HepG2 (cell line): Measurements from ENCODE around the gene AP2A2. TPM values are rescaled to one million over a fixed set of nuclear protein-coding genes. Genes with fewer than 3 reads are reported as not detected.

ENCODE experiments used
- ATAC-seq: fragments of 200-7000 bp; cut with Tn5 transposase; 3 replicates; pipeline ENCODE4 v1.9.1; 2020; ENCODE audit warnings: mild to moderate bottlenecking, moderate library complexity
- BruUV-seq: library from RNA; stranded (reverse); fragments of 400-500 nt; replicated peaks from 2 replicates; lab custom pipeline; 2021; lab: Mats Ljungman, UMichigan
- CTCF ChIA-PET: fragments of 300-600 bp; formaldehyde crosslinking; extraction: SDS; loops from one replicate; lab custom pipeline; 2021; ENCODE audit warnings: low total read pairs, inconsistent platforms, low intra/inter-chr PET ratio; lab: Yijun Ruan, JAX
- POLR2A ChIA-PET: fragments of 350-600 bp; sonication (Branson Sonifier 250); formaldehyde crosslinking; loops from one replicate; lab custom pipeline; 2020; ENCODE audit warnings: antibody characterized with exemption, inconsistent platforms; lab: Yijun Ruan, JAX
- DNase-seq: peaks from one replicate; pipeline ENCODE4 v3.0.0-alpha.2; 2015; ENCODE audit warnings: low spot score
- FAIRE-seq: peaks from 3 replicates; lab custom pipeline; 2011; peaks lifted over from hg19 to GRCh38; lab: Jason Lieb, UNC
- H2AFZ ChIP-seq: one replicate; pipeline ENCODE4 v1.6.1; 2011; ENCODE audit warnings: low read length, inconsistent platforms
- H3K27ac ChIP-seq: fragments of 300-600 bp; 3 replicates; pipeline ENCODE4 v1.8.0; 2011; ENCODE audit warnings: mixed run types, mild to moderate bottlenecking, mixed read lengths, low read length, inconsistent platforms; ENCODE audit not compliant: insufficient read depth; ENCODE audit errors: extremely low read length
- H3K27me3 ChIP-seq, 2 experiments: fragments of 200-600 bp in 1 of 2; 2 replicates in 1 of 2; 3 replicates in 1 of 2; pipeline versions ENCODE4 v1.6.0 to v1.8.0; 2011; ENCODE audit warnings: low read length in 2 of 2, mild to moderate bottlenecking in 2 of 2, moderate library complexity in 2 of 2, inconsistent platforms in 1 of 2; ENCODE audit not compliant: insufficient read depth in 2 of 2, control insufficient read depth in 1 of 2
- H3K36me3 ChIP-seq, 2 experiments: fragments of 200-600 bp in 1 of 2; replicated peaks in 1 of 2; 2 replicates in 1 of 2; 3 replicates in 1 of 2; pipeline versions ENCODE4 v1.5.1 to v1.8.0; 2011; ENCODE audit warnings: low read length in 2 of 2, inconsistent platforms in 1 of 2; ENCODE audit not compliant: insufficient read depth in 2 of 2, control insufficient read depth in 1 of 2
- H3K4me1 ChIP-seq: 2 replicates; pipeline ENCODE4 v1.5.1; 2012; ENCODE audit warnings: low read length, inconsistent platforms; ENCODE audit not compliant: insufficient read depth
- H3K4me2 ChIP-seq: 2 replicates; pipeline ENCODE4 v1.6.0; 2011; ENCODE audit warnings: low read depth, low read length, inconsistent platforms
- H3K4me3 ChIP-seq, 3 experiments: fragments of 200-600 bp in 1 of 3; sonication (generic), shearing (Covaris generic) in 1 of 3; replicated peaks in 1 of 3; 2 replicates each; pipeline ENCODE4 v1.5.1; 2011 to 2016; ENCODE audit warnings: low read length in 3 of 3, inconsistent platforms in 2 of 3, low read depth in 2 of 3, mild to moderate bottlenecking in 2 of 3, control low read depth in 1 of 3, mixed read lengths in 1 of 3; ENCODE audit not compliant: insufficient read depth in 1 of 3
- H3K79me2 ChIP-seq: one replicate; pipeline ENCODE4 v1.6.1; 2011; ENCODE audit warnings: low read length, inconsistent platforms; ENCODE audit not compliant: insufficient read depth
- H3K9ac ChIP-seq: 2 replicates; pipeline ENCODE4 v1.6.0; 2011; ENCODE audit warnings: mild to moderate bottlenecking, low read depth, low read length, inconsistent platforms; ENCODE audit not compliant: insufficient read depth
- H3K9me3 ChIP-seq: 2 replicates; pipeline ENCODE4 v1.5.1; 2012; ENCODE audit warnings: mild to moderate bottlenecking, low read length
- H4K20me1 ChIP-seq: 2 replicates; pipeline ENCODE4 v1.6.0; 2011; ENCODE audit warnings: inconsistent platforms, mild to moderate bottlenecking, low read length, moderate library complexity; ENCODE audit not compliant: insufficient read depth
- AGO2 ChIP-seq: fragments of 200-400 bp; formaldehyde crosslinking; optimal IDR thresholded peaks from 2 replicates; pipeline ENCODE3; 2017; ENCODE audit warnings: mild to moderate bottlenecking, low read depth, low read length, moderate library complexity
- POLR2A ChIP-seq, 2 experiments: IDR thresholded peaks; 2 replicates each; pipeline ENCODE4 v1.6.1; 2011; ENCODE audit warnings: low read depth in 2 of 2, low read length in 2 of 2, mild to moderate bottlenecking in 1 of 2, moderate library complexity in 1 of 2; ENCODE audit not compliant: insufficient read depth in 1 of 2
- SIX4 ChIP-seq: sonication (generic); formaldehyde crosslinking; IDR thresholded peaks from 2 replicates; pipeline ENCODE4 v1.4.0; 2020; ENCODE audit warnings: missing genetic modification reagents
- ZBTB20 ChIP-seq: sonication (generic); formaldehyde crosslinking; IDR thresholded peaks from 2 replicates; pipeline ENCODE4 v1.8.1; 2023; ENCODE audit warnings: missing genetic modification reagents, low read depth, mild to moderate bottlenecking, borderline replicate concordance
- WGBS: methylation state at CpG from one replicate; pipeline ENCODE4 v1.1.6; 2017; ENCODE audit warnings: low lambda C conversion rate; 5-methylcytosine and 5-hydroxymethylcytosine counted together
- in situ Hi-C: cut with HindIII; loops from 2 replicates; pipeline ENCODE4 v1.10.0; 2017; ENCODE audit warnings: low pct_unique_long_range_greater_than_20kb; ENCODE audit not compliant: extremely low pct_ligation_motif_present
- intact Hi-C: fragments of 100-400 bp; cut with micrococcal nuclease; formaldehyde crosslinking; loops from one replicate; pipeline ENCODE4 v1.10.0; 2022; ENCODE audit not compliant: unreplicated experiment
- polyA plus RNA-seq, 8 experiments: library from polyadenylated mRNA; depleted of rRNA in 3 of 8; stranded (reverse) in 7 of 8; unstranded in 1 of 8; fragments of >200 nt; fragmentation: Illumina TruSeq in 4 of 8; extraction: Trizol in 4 of 8; gene quantifications; 2 replicates each; pipeline versions ENCODE4 v1.2.1 to v1.2.3, GENCODE V29; 2011 to 2016; ENCODE audit warnings: low read depth in 4 of 8, missing spikeins in 1 of 8, mixed read lengths in 1 of 8; ENCODE audit not compliant: insufficient read depth in 1 of 8
- total RNA-seq, 5 experiments: library from RNA; depleted of rRNA; stranded (reverse); fragments of >200 nt; fragmentation: Illumina TruSeq; extraction: Trizol; gene quantifications; 2 replicates each; pipeline ENCODE4 v1.2.3, GENCODE V29; 2016; ENCODE audit warnings: low read depth in 1 of 5
- TF ChIP-seq, protein P1 (sequence below): sonication (generic); formaldehyde crosslinking; IDR thresholded peaks from 2 replicates; pipeline ENCODE4 v1.5.0; 2020; ENCODE audit warnings: missing genetic modification reagents, mild to moderate bottlenecking, borderline replicate concordance

The AP2A2 gene
- total and polyA plus RNA-seq, 2 of the 13 experiments (the other 11 are each of a cell fraction or from before 2014, with no cell fraction given) = 25.7 to 75.7 TPM

DNA sequence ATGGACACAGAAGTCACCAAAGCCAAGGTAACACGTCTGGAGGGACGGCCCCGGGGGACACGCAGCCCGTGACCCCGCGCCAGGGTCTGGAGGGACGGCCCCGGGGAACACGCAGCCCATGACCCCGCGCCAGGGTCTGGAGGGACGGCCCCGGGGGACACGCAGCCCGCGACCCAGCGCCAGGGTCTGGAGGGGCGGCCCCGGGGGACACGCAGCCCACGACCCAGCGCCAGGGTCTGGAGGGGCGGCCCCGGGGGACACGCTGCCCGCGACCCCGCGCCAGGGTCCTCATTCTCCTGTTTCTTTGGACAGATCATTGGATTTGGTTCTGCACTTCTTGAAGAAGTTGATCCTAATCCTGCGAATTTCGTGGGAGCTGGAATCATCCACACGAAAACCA, 83.7 kb downstream of the AP2A2 start:
- Histone ChIP-seq H3K4me1 (no peaks in the 10 kb centered on the region), H3K27me3 (no peaks in the 10 kb centered on the region; a peak in 1 of 5 replicates), H3K27ac (no peak overlapping the region), H3K4me2 (no peak overlapping the region), H3K4me3 (no peak overlapping the region), H3K79me2 (no peaks in the 10 kb centered on the region), H4K20me1 (no peaks in the 10 kb centered on the region; the same call in 1 of the 2 replicates), H3K9ac (no peak overlapping the region), H3K36me3 (peaks cover 35 to 60% of the 10 kb centered on the region in 2 experiments), H2AFZ (no peak overlapping the region), H3K9me3 (no peaks in the 10 kb centered on the region)
- no peak for FAIRE-seq
- CTCF ChIA-PET = no interaction called here
- POLR2A ChIA-PET = no interaction called here
- WGBS = 93% methylated on average over 33 of the region's 33 CpGs
- in situ Hi-C loops = no loop called here
- BruUV-seq = no TSS peak
- no peak for DNase-seq
- intact Hi-C loops = no loop called here
- ATAC-seq = no peak
- no peak for TF ChIP-seq ZBTB20 (CRISPR knock-in tag)
- TF ChIP-seq AGO2 = peak; percentile 22
- TF ChIP-seq, all 625 proteins: peak for 1

GRCh38 chr11:1009991-1010390, 84.3 kb downstream of the AP2A2 start:
- ChIA-PET CTCF (no interaction called here), POLR2A (no interaction called here)
- DNase-seq (no peak), ATAC-seq (no peak), FAIRE-seq (no peak)
- Histone ChIP-seq H4K20me1 (no peaks in the 10 kb centered on the region; the same call in 1 of the 2 replicates), H3K9ac (no peak overlapping the region), H3K36me3 (peaks cover 33 to 54% of the 10 kb centered on the region in 2 experiments), H3K79me2 (no peaks in the 10 kb centered on the region), H3K4me3 (no peak overlapping the region), H3K4me2 (no peak overlapping the region), H3K27ac (no peak overlapping the region), H3K9me3 (no peaks in the 10 kb centered on the region), H3K4me1 (no peaks in the 10 kb centered on the region), H2AFZ (no peak overlapping the region), H3K27me3 (no peaks in the 10 kb centered on the region)
- intact Hi-C loops (no loop called here), in situ Hi-C loops (no loop called here)
- 99% methylated on average over 17 of the region's 17 CpGs for WGBS
- TF ChIP-seq POLR2A (IDR thresholded peaks at IDR 0.05; ENCODE audit: insufficient read depth in 1 of 2, low read depth in 2 of 2, low read length in 2 of 2) = 0 out of 4 replicates have a peak, but pooled peaks of 1 of the 2 experiments have one; percentile 12
- no peak for TF ChIP-seq SIX4 (CRISPR knock-in tag)
- TF ChIP-seq, protein P1, sequence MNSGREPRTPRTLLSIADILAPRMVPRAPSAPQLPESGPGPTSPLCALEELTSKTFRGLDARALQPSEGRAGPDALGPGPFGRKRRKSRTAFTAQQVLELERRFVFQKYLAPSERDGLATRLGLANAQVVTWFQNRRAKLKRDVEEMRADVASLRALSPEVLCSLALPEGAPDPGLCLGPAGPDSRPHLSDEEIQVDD (CRISPR knock-in tag) = no peak
- BruUV-seq = no TSS peak
